NCI-H2107 treated with DMSO at 0.1 percent for 48 hours (cell line): ENCODE data around the gene SMYD4.

Source experiments
- DNase-seq: peaks from one replicate; lab custom pipeline; 2025; ENCODE audit not compliant: unreplicated experiment; lab: John Stamatoyannopoulos, UW

The SMYD4 gene

GRCh38 chr17:1732241-1732832 lies 97.4 kb downstream of the SMYD4 start:
- no peak for DNase-seq

DNA sequence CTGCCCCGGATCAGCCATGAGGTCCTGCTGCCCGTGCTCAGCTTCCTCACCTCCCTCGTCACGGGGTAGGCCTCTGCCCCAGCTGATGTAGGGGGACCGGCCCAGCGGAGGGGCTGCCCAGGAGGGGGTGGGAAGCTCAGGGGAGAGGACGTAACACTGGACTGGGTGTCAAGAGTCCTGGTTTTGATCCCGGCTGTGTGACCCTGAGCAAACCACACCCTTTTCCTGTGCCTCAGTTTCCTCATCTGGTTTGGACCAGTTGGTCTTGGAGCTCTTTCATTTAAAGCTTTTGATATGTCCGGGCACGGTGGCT lies 98.6 kb downstream of the SMYD4 start:
- no peak for DNase-seq

DNA sequence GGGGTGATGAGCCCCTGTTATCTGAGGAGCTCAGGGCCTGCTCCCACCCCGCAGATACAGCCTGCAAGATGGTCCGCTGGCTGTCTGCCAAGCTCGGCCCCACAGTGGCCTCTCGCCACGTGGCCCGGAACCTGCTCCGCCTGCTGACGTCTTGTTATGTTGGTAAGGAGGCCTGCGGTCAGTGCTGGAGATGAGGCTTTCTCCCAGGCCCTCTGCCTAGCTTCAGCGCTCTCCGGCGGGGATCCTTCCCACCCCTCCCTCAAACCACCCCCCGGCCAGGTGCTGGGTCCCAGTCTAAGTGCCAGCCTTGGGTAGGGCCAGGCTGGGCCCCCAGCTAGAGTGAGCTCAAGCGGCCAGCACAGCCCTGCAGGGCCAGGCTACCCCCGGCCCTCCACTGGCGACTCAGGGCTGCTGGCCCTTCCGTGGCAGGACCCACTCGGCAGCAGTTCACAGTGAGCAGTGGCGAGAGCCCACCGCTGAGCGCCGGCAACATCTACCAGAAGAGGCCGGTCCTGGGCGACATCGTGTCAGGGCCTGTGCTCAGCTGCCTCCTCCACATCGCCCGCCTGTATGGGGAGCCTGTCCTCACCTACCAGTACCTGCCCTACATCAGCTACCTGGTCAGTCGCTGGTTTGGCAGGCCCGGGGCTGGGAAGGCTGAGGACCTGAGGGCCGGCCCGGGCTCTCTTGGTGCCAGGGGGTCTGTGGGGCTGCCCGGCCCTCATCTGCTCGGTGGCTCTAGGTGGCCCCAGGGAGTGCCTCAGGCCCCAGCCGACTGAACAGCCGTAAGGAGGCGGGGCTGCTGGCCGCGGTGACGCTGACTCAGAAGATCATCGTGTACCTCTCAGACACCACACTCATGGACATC lies 99.1 kb downstream of the SMYD4 start:
- no peak for DNase-seq

DNA sequence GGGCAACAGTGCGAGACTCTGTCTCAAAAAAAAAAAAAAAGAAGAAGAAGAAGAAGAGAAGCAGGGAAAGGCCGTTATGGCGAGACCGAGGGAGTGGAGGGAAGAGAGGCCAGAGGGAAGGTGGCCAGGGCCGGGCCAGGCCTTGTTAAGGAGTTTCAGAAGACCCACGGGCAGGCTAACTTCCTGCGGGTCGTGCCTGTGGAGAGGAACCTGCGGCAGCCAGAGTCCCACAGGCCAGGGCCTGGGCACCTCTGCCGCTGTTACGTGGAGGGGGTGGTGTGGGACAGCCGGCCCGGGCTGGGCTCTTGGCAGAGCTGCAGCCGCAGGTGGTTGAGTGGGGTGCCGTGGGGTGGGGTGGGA lies 99.8 kb downstream of the SMYD4 start:
- no peak for DNase-seq
